Activated T-cell treated with anti-CD3 and anti-CD28 coated beads, Interleukin-2, amount 50 U/mL, for 24 hours (primary cell): ENCODE data around the gene EIF4EBP3.

Source experiments
- DNase-seq: peaks from one replicate; pipeline ENCODE4 v3.0.0-alpha.2; 2020
- H3K27ac Mint-ChIP-seq: 2 replicates; pipeline ENCODE4 v1.8.0; 2020; ENCODE audit warnings: mild to moderate bottlenecking, mixed read lengths
- H3K27me3 Mint-ChIP-seq: 2 replicates; pipeline ENCODE4 v1.8.0; 2020; ENCODE audit warnings: mixed read lengths
- H3K36me3 Mint-ChIP-seq: 2 replicates; pipeline ENCODE4 v1.8.0; 2020; ENCODE audit warnings: low read depth, mixed read lengths
- H3K4me1 Mint-ChIP-seq: 2 replicates; pipeline ENCODE4 v1.8.0; 2020; ENCODE audit warnings: low read depth, mixed read lengths
- H3K4me3 Mint-ChIP-seq: 2 replicates; pipeline ENCODE4 v1.8.0; 2020; ENCODE audit warnings: mild to moderate bottlenecking, moderate library complexity, mixed read lengths
- H3K9me3 Mint-ChIP-seq: 2 replicates; pipeline ENCODE4 v1.8.0; 2020; ENCODE audit warnings: mixed read lengths

Gene EIF4EBP3

GRCh38 chr5:140547508-140548299, at the start of gene EIF4EBP3:
Gene EIF4EBP3 (plus strand): TSS chr5:140547662. CDS start chr5:140547738, 76 bp downstream.
- H3K27me3 Mint-ChIP-seq: no peaks in the 10 kb centered on the region
- peak within 1 kb of the TSS; percentile 92 for H3K27ac Mint-ChIP-seq
- peaks cover 58% of the 10 kb centered on the region for H3K4me1 Mint-ChIP-seq
- H3K9me3 Mint-ChIP-seq: no peaks in the 10 kb centered on the region
- DNase-seq: peak; percentile 88
- H3K36me3 Mint-ChIP-seq: peaks cover 85% of the 10 kb centered on the region
- peak within 1 kb of the TSS; percentile 78 for H3K4me3 Mint-ChIP-seq

GRCh38 chr5:140497897-140498296, 49.6 kb upstream of the EIF4EBP3 start:
- Mint-ChIP-seq H3K27ac (no peak overlapping the region), H3K27me3 (no peaks in the 10 kb centered on the region), H3K4me1 (peaks cover 10% of the 10 kb centered on the region), H3K4me3 (no peak overlapping the region), H3K9me3 (no peaks in the 10 kb centered on the region), H3K36me3 (peaks cover 57% of the 10 kb centered on the region)
- no peak for DNase-seq

- no peak overlapping the region for H3K27ac Mint-ChIP-seq
- no peak for DNase-seq
- no peaks in the 10 kb centered on the region for H3K27me3 Mint-ChIP-seq
- peaks cover 8% of the 10 kb centered on the region for H3K4me1 Mint-ChIP-seq
- peaks cover 52% of the 10 kb centered on the region for H3K36me3 Mint-ChIP-seq
- H3K4me3 Mint-ChIP-seq: no peak overlapping the region
- H3K9me3 Mint-ChIP-seq: no peaks in the 10 kb centered on the region
Observed at GRCh38 chr5:140498591-140498990, 48.9 kb upstream of the EIF4EBP3 start.

GRCh38 chr5:140502834-140503233, 44.6 kb upstream of the EIF4EBP3 start:
- DNase-seq: no peak
- Mint-ChIP-seq H3K27me3 (no peaks in the 10 kb centered on the region), H3K9me3 (no peaks in the 10 kb centered on the region), H3K4me1 (peaks cover 5% of the 10 kb centered on the region), H3K27ac (no peak overlapping the region), H3K4me3 (no peak overlapping the region), H3K36me3 (peaks cover 51% of the 10 kb centered on the region)

GRCh38 chr5:140509898-140510297, 37.6 kb upstream of the EIF4EBP3 start:
- H3K4me3 Mint-ChIP-seq: no peak overlapping the region
- H3K36me3 Mint-ChIP-seq: peaks cover 89% of the 10 kb centered on the region
- H3K4me1 Mint-ChIP-seq: no peaks in the 10 kb centered on the region
- H3K9me3 Mint-ChIP-seq: no peaks in the 10 kb centered on the region
- no peak overlapping the region for H3K27ac Mint-ChIP-seq
- DNase-seq: no peak
- no peaks in the 10 kb centered on the region for H3K27me3 Mint-ChIP-seq

GRCh38 chr5:140513124-140513523, 34.3 kb upstream of the EIF4EBP3 start:
- Mint-ChIP-seq H3K36me3 (peaks cover 77% of the 10 kb centered on the region), H3K4me1 (no peaks in the 10 kb centered on the region), H3K4me3 (no peak overlapping the region), H3K27me3 (no peaks in the 10 kb centered on the region), H3K27ac (no peak overlapping the region), H3K9me3 (no peaks in the 10 kb centered on the region)
- DNase-seq: no peak

GRCh38 chr5:140524003-140524402, 23.5 kb upstream of the EIF4EBP3 start:
- Mint-ChIP-seq H3K36me3 (peaks cover 64% of the 10 kb centered on the region), H3K4me3 (no peak overlapping the region), H3K27ac (no peak overlapping the region), H3K4me1 (no peaks in the 10 kb centered on the region), H3K9me3 (no peaks in the 10 kb centered on the region), H3K27me3 (no peaks in the 10 kb centered on the region)
- DNase-seq: no peak

GRCh38 chr5:140540227-140540626, 7.2 kb upstream of the EIF4EBP3 start:
- H3K4me3 Mint-ChIP-seq: no peak overlapping the region
- peak overlapping the region; percentile 13 for H3K27ac Mint-ChIP-seq
- H3K27me3 Mint-ChIP-seq: no peaks in the 10 kb centered on the region
- H3K4me1 Mint-ChIP-seq: peaks cover 3% of the 10 kb centered on the region
- no peak for DNase-seq
- peaks cover 96% of the 10 kb centered on the region for H3K36me3 Mint-ChIP-seq
- H3K9me3 Mint-ChIP-seq: no peaks in the 10 kb centered on the region

GRCh38 chr5:140542972-140543371, 4.5 kb upstream of the EIF4EBP3 start:
- Mint-ChIP-seq H3K27me3 (no peaks in the 10 kb centered on the region), H3K36me3 (peaks cover 84% of the 10 kb centered on the region), H3K27ac (peak overlapping the region; percentile 26), H3K9me3 (no peaks in the 10 kb centered on the region), H3K4me1 (peaks cover 17% of the 10 kb centered on the region), H3K4me3 (no peak overlapping the region)
- DNase-seq: no peak

- H3K9me3 Mint-ChIP-seq: no peaks in the 10 kb centered on the region
- peaks cover 85% of the 10 kb centered on the region for H3K36me3 Mint-ChIP-seq
- H3K4me1 Mint-ChIP-seq: peaks cover 35% of the 10 kb centered on the region
Observed at GRCh38 chr5:140544986-140545385, 2.5 kb upstream of the EIF4EBP3 start.

GRCh38 chr5:140545606-140546005, 1.9 kb upstream of the EIF4EBP3 start:
- Mint-ChIP-seq H3K9me3 (no peaks in the 10 kb centered on the region), H3K27me3 (no peaks in the 10 kb centered on the region), H3K4me3 (no peak overlapping the region), H3K4me1 (peaks cover 40% of the 10 kb centered on the region), H3K27ac (peak overlapping the region; percentile 67), H3K36me3 (peaks cover 85% of the 10 kb centered on the region)
- no peak for DNase-seq

More at GRCh38 chr5:140544986-140545385, 2.5 kb upstream of the EIF4EBP3 start:
- H3K27ac Mint-ChIP-seq: peak overlapping the region; percentile 6
- no peak for DNase-seq
- H3K4me3 Mint-ChIP-seq: no peak overlapping the region
- no peaks in the 10 kb centered on the region for H3K27me3 Mint-ChIP-seq

- DNase-seq: no peak
- H3K4me3 Mint-ChIP-seq: peak overlapping the region; percentile 78
- peak overlapping the region; percentile 92 for H3K27ac Mint-ChIP-seq
- peaks cover 85% of the 10 kb centered on the region for H3K36me3 Mint-ChIP-seq
- no peaks in the 10 kb centered on the region for H3K27me3 Mint-ChIP-seq
- H3K4me1 Mint-ChIP-seq: peaks cover 54% of the 10 kb centered on the region
- no peaks in the 10 kb centered on the region for H3K9me3 Mint-ChIP-seq
Observed at GRCh38 chr5:140546851-140547507, 483 bp upstream of the EIF4EBP3 start.

- peaks cover 64% of the 10 kb centered on the region for H3K4me1 Mint-ChIP-seq
- H3K36me3 Mint-ChIP-seq: peaks cover 87% of the 10 kb centered on the region
- peak overlapping the region; percentile 78 for H3K4me3 Mint-ChIP-seq
- DNase-seq: no peak
- no peaks in the 10 kb centered on the region for H3K9me3 Mint-ChIP-seq
- no peaks in the 10 kb centered on the region for H3K27me3 Mint-ChIP-seq
- H3K27ac Mint-ChIP-seq: peak overlapping the region; percentile 92
Observed at GRCh38 chr5:140548300-140548688, 832 bp downstream of the EIF4EBP3 start.

GRCh38 chr5:140548791-140549190, 1.3 kb downstream of the EIF4EBP3 start:
- H3K27me3 Mint-ChIP-seq: no peaks in the 10 kb centered on the region
- peak overlapping the region; percentile 78 for H3K4me3 Mint-ChIP-seq
- no peak for DNase-seq
- peak overlapping the region; percentile 92 for H3K27ac Mint-ChIP-seq
- peaks cover 87% of the 10 kb centered on the region for H3K36me3 Mint-ChIP-seq
- no peaks in the 10 kb centered on the region for H3K9me3 Mint-ChIP-seq
- H3K4me1 Mint-ChIP-seq: peaks cover 69% of the 10 kb centered on the region
